EH (cell line): ENCODE results near the gene COX19.
A peak's percentile ranks its signal among the peaks of the same experiment; 100 is the strongest.

Experiments used
- DNase-seq: peaks from one replicate; pipeline ENCODE4 v3.0.0-alpha.2; 2015; ENCODE audit warnings: low read depth

COX19 gene

DNA sequence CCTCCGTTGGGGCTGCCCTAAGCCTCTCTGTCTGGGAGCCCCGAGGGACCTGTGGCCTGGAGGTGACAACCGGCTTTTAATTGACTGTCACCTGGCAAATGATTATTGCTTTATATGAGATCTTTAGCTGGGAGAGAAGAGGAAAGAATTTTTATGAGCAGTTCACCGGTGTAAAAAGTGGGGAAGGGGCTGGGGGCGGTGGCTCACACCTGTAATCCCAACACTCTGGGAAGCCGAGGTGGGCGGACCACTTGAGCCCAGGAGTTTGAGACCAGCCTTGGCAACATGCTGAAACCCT lies 2.6 kb upstream of the COX19 start:
- DNase-seq, result no peak

DNA sequence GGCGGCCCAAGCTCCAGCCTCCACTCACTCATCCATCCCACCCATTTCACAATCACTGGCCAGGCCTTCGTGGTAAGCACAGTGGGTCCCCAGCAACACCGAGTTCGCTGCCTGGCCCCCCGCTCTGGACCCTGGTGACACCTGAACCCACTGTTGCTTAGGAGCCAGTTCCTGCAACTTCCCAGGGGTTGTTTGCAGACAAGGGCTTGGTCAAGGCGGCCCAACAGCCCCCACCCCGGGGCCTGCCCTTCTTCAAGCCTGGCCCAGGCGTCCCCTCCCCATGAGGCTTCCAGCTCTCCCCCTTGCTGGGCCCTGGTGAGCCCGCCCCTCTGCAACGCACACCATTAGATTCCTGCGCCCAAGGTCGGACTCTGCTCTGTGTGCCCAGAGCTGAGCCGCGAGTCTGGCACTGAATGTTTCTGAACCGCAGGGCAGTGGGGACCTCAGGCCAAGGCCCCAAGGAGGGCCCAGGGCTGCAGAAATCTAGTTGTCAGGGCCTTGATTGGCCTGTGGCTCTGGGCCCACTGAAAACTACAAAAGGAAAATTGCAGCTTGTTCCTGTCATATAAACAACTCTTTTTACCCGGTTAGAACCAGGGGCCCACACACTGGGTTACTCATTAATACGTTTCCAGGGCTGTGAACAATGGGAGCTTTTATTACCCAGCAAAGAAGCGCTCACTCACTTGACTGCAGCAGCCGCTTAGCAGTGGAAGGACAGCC lies 2.1 kb upstream of the COX19 start:
- no peak for DNase-seq

GRCh38 chr7:976901-977325 lies 1.6 kb upstream of the COX19 start:
- no peak for DNase-seq

DNA sequence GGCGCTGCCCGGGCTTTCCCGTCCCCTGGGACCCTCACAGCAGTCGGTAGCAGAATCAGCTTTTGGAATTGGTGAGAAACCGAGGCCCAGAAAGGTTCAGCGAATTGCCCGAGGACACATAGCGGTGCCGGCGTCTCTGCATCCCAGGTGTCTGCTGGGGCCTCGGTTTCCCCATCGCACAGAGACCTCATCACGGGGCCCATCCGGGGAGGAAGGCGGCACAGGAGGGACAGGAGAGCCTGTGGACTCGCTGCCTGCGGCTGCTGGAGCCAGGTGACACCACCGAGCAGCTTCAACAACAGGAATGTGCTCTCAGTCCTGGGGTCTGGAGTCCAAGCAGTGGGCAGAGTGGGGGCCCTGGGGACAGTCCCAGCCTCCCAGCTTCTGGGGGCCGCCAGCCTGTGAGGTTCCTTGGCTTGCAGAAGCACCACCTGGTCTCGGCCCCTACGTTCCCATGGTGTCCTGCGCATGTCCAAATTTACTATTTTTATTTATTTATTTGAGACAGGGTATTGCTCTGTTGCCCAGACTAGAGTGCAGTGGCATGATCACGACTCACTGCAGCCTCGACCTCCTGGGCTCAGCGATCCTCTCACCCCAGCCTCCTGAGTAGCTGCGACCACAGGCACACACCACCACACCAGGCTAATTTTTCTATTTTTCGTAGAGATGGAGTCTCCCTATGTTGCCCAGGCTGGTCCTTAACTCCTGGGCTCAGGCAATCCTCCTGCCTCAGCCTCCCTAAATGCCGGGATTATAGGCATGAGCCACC lies 539 bp upstream of the COX19 start:
- no peak for DNase-seq

- DNase-seq, result no peak
Measured at GRCh38 chr7:974172-974571, 1.2 kb downstream of the COX19 start.

- DNase-seq, result no peak
Measured at GRCh38 chr7:973312-973711, 2.0 kb downstream of the COX19 start.

- no peak for DNase-seq
Measured at GRCh38 chr7:972676-973309, 2.6 kb downstream of the COX19 start.

GRCh38 chr7:972110-972509 lies 3.2 kb downstream of the COX19 start:
- no peak for DNase-seq

GRCh38 chr7:970744-971143 lies 4.6 kb downstream of the COX19 start:
- DNase-seq, result no peak

GRCh38 chr7:969403-969802 lies 5.9 kb downstream of the COX19 start:
- DNase-seq, result no peak

GRCh38 chr7:968205-969105 lies 6.9 kb downstream of the COX19 start:
- DNase-seq, result no peak

DNA sequence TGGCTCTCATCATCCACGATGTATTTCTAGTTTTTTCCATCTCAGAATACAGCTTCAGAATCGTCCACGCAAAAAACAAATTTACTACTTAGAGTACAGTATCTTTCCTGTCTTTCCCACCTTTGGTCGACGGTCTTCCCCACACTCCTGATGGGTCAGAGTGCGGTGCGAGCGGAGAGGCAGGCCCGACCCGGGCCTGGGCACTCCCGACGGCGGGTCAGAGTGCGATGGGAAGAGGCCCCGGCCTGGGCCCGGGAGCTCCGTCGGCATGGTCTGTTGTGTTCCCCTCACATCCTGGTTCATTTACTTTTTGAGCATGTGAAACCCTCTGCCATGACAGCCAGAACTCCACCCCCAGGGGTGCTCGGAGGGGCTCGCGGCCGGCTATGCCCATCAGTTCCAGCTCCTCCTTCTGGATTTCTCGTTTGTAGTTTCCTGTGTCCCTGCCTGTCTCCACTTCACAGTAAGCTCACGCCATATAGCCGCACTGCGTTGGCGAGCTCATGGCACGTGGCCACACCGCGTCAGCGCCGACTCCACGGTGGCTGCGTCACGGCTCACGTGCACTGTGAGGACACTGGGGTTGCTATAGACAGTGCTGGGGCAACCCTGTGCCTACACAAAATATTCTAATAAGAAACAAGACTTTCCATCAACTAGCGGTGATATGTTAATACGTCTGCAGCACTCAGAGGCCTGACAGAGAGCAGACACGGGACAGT lies 7.8 kb downstream of the COX19 start:
- no peak for DNase-seq

- no peak for DNase-seq
Measured at GRCh38 chr7:966291-967069, 8.9 kb downstream of the COX19 start.

- peak; percentile 44 for DNase-seq
Measured at GRCh38 chr7:964401-965231, 10.7 kb downstream of the COX19 start.

GRCh38 chr7:963236-964078 lies 11.9 kb downstream of the COX19 start:
- no peak for DNase-seq

DNA sequence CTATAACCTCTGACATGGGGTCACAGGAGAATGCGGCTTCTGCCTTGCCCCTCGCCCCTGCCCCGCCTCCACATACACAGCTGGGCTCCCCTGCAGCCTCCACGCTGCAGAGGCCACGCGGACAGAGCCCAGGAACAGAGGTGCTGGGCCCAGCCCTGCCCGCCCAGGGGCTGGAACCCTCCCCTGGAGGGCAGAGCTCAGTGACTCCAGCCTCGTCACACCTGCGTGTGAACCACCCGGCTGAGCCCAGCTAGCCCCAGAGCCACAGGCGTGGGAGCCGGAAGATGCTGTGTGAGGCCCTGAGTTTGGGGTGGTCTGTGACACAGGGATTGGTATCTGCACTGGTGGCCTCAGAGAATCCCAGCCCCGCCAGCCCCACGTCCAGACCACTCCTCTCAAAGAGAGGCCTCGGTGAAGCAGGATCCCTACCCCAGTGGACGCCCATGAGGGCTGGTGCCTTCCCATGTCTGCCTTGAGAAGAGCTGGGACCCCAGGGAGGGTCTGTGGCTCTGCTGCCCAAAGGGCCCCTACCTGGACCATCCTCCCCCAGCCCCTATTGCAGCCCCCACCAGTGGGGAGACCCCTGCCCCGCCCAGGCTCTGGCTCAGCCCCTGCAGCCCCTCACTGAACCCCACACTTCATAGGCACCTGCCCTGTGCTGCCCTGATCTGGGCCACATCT lies 12.8 kb downstream of the COX19 start:
- no peak for DNase-seq

DNA sequence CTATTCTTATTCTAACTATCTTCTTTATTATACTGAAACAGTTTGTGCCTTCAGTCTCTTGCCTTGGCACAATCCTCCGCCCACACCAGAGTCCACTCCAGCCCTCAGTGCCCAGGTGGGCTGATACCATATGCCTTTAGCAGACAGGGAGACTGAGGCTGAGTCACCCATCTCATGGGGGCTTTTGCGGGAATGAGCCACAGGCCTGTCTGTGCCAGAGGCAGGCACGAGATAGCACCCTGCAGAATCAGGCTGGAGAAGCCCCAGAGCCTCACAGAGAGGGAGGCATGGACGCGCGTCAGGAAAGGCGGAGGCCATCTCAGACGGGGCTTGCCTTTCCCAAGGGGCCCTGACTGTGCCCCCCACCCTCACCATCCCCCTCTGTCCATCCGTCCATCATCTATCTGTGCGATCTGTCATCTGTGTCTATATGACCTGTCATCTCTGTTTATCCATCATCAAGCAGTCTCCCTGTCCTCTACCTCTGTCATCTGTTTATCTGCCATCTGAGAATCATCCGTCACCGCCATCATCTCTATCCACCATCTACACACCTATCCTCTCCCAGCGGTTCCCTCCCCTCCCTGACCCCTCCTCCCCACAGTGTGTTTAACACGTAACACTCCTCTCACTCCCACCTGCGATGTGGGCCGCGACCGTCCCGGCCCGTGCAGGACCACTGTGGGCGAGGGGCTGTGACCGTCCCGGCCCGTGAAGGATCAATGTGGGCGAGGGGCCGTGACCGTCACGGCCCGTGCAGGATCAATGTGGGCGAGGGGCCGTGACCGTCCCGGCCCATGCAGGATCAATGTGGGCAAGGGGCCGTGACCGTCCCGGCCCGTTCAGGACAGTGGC lies 13.6 kb downstream of the COX19 start:
- DNase-seq, result no peak
